Esophagus muscularis mucosa (tissue), 2 donors: Measurements from ENCODE around the gene AAGAB.

Experiments
- POLR2A ChIP-seq: fragments of 450-650 bp; IDR thresholded peaks from one replicate; pipeline ENCODE4 v1.6.1; 2017; ENCODE audit warnings: antibody characterized with exemption, moderate library complexity, mild to moderate bottlenecking, low read depth
- POLR2AphosphoS5 ChIP-seq, 2 donors: sonication (generic); formaldehyde crosslinking; IDR thresholded peaks; one replicate each; pipeline ENCODE4 v1.6.1; 2017; ENCODE audit warnings: antibody characterized with exemption in 2 of 2

GRCh38 chr15:67227431-67227830 is 27.0 kb downstream of the AAGAB start:
- no peak for TF ChIP-seq POLR2A
- no peak for TF ChIP-seq POLR2AphosphoS5 (IDR thresholded peaks at IDR 0.05)
